ENCODE data around the gene PDK3.

PDK3 gene

GRCh38 chrX:24563291-24564010, 98.4 kb downstream of the PDK3 start:
- DNase-seq = no peak

- no peak for DNase-seq
Measured at GRCh38 chrX:24566240-24566639, 101.2 kb downstream of the PDK3 start.

DNA sequence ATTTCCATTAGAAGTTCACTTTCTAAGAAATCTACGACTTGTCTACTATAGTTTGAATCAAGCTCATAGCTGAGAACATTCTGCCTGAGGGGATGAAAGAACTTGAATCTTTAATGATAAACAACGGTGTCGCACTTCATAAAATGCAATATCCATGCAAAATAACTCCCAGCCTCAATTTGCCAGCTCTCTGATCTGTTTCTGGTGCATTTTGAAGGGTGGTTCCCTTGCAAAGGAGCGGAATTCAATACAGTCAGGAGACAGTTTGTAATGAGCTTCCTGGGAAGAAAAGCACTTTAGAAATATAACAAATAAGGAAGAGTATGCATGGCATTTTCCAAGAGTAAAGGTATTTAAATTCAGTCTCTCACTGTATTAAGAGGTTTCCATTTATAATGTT, 102.1 kb downstream of the PDK3 start:
- DNase-seq = no peak

DNA sequence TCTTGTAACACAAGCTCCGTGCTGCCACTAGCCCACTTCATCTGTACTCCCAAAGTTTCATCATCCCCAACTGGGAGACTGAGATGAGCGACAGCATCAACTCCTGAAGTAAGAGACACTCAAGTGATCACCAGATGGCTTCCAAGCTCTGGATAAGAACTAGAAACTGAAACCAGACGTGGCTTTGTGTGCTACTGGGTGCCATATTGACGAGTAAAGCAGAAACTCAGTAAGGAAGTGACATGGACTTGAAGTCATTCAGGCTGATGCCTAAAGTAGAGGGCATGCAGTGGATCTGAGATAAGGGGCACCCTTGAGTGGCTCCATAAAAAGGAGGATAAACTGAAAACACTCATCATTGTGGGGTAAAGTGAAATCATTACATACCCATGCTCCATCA, 109.7 kb downstream of the PDK3 start:
- no peak for DNase-seq

DNA sequence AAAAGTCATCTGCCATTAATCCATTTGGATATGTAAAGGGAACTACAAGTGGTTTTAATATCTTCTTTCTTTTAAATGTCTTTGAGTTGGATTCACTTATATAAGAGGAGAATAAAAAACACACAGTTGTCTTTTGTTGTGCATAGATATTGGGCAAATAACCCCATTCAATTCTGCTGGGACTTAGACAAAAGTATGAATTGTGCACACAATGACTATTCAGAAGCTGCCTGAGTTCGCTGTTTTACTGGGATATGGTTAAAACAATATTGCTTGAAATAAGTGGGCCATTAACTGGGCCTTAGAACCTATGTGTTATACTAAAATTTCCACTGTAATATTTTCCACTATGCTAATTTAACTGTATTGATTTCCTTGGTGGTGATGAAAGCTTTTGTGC, 110.4 kb downstream of the PDK3 start:
- DNase-seq = no peak

GRCh38 chrX:24577091-24577490, 112.0 kb downstream of the PDK3 start:
- DNase-seq = no peak

Data from SW 1271 (cell line).